Tibial nerve (tissue), 4 donors: Measurements from ENCODE around the gene PTGER3. TPM values are rescaled to one million over a fixed set of nuclear protein-coding genes. Genes with fewer than 3 reads are reported as not detected.

Experiments used
- DNase-seq, 2 donors: peaks; one replicate each; pipeline ENCODE4 v3.0.0-alpha.2; 2019; ENCODE audit warnings: low spot score in 2 of 2
- H3K27ac ChIP-seq, 4 donors: fragments of 200-600 bp; sonication (generic) in 3 of 4; one replicate each; pipeline ENCODE4 v1.5.1; 2017 to 2019; ENCODE audit warnings: mild to moderate bottlenecking in 1 of 4
- H3K27me3 ChIP-seq, 2 donors: fragments of 200-600 bp; sonication (generic) in 1 of 2; one replicate each; pipeline versions ENCODE4 v1.5.1 to v1.6.0; 2017 to 2019
- H3K36me3 ChIP-seq, 3 donors: fragments of 200-600 bp; sonication (generic); one replicate each; pipeline ENCODE4 v1.5.1; 2018 to 2019
- H3K4me1 ChIP-seq, 4 donors: fragments of 200-600 bp; sonication (generic) in 3 of 4; one replicate each; pipeline ENCODE4 v1.5.1; 2017 to 2019
- H3K4me3 ChIP-seq, 4 donors: fragments of 200-600 bp; sonication (generic) in 3 of 4; one replicate each; pipeline ENCODE4 v1.5.1; 2017 to 2019; ENCODE audit warnings: mild to moderate bottlenecking in 1 of 4, moderate library complexity in 1 of 4
- H3K9me3 ChIP-seq, 4 donors: fragments of 200-600 bp; sonication (generic) in 3 of 4; one replicate each; pipeline ENCODE4 v1.5.1; 2017 to 2019
- CTCF ChIP-seq, 5 experiments: fragments of 200-600 bp in 3 of 5; fragments of 450-650 bp in 2 of 5; sonication (generic) in 3 of 5; IDR thresholded peaks; one replicate each; pipeline ENCODE4 v1.5.1; 2016 to 2019; ENCODE audit warnings: antibody characterized with exemption in 5 of 5, mild to moderate bottlenecking in 3 of 5, moderate library complexity in 2 of 5
- EP300 ChIP-seq, 2 donors: sonication (generic); formaldehyde crosslinking; IDR thresholded peaks; one replicate each; pipeline ENCODE4 v1.6.1; 2017; ENCODE audit warnings: antibody characterized with exemption in 2 of 2, mild to moderate bottlenecking in 1 of 2
- POLR2A ChIP-seq, 2 donors: fragments of 450-650 bp; IDR thresholded peaks; one replicate each; pipeline ENCODE4 v1.6.1; 2017; ENCODE audit warnings: antibody characterized with exemption in 2 of 2, mild to moderate bottlenecking in 2 of 2, moderate library complexity in 2 of 2
- WGBS, 2 donors: methylation state at CpG; one replicate each; pipeline ENCODE4 v1.1.5; 2018; 5-methylcytosine and 5-hydroxymethylcytosine counted together
- total RNA-seq, 4 donors: library from RNA; depleted of rRNA; stranded (reverse); fragments of >200 nt; gene quantifications; one replicate each; pipeline ENCODE4 v1.1.0, GENCODE V29; 2016

PTGER3 gene
- total RNA-seq, 4 donors from 2014 or later, result 11.0 to 76.2 (median 26.7) TPM

GRCh38 chr1:71028981-71029380 lies 18.6 kb downstream of the PTGER3 start:
- Histone ChIP-seq H3K27ac (no peak overlapping the region), H3K27me3 (no peaks in the 10 kb centered on the region), H3K4me3 (no peak overlapping the region), H3K4me1 (no peaks in the 10 kb centered on the region), H3K36me3 (no peaks in the 10 kb centered on the region), H3K9me3 (no peaks in the 10 kb centered on the region)
- 81 to 87% methylated on average over 1 of the region's 1 CpG for WGBS, 2 donors
- no peak for DNase-seq
- no peak for TF ChIP-seq POLR2A (IDR thresholded peaks at IDR 0.05)
- TF ChIP-seq CTCF (IDR thresholded peaks at IDR 0.05), result no peak
- no peak for TF ChIP-seq EP300 (IDR thresholded peaks at IDR 0.05)

GRCh38 chr1:71027991-71028390 lies 19.6 kb downstream of the PTGER3 start:
- no peak overlapping the region for H3K27ac ChIP-seq
- H3K9me3 ChIP-seq, result no peaks in the 10 kb centered on the region
- H3K4me3 ChIP-seq, result no peak overlapping the region
- TF ChIP-seq POLR2A (IDR thresholded peaks at IDR 0.05) (no peak), EP300 (IDR thresholded peaks at IDR 0.05) (no peak), CTCF (IDR thresholded peaks at IDR 0.05) (no peak)
- 78 to 83% methylated on average over 7 of the region's 7 CpGs for WGBS, 2 donors
- no peaks in the 10 kb centered on the region for H3K36me3 ChIP-seq
- H3K27me3 ChIP-seq, result no peaks in the 10 kb centered on the region
- DNase-seq, result no peak
- no peaks in the 10 kb centered on the region for H3K4me1 ChIP-seq

DNA sequence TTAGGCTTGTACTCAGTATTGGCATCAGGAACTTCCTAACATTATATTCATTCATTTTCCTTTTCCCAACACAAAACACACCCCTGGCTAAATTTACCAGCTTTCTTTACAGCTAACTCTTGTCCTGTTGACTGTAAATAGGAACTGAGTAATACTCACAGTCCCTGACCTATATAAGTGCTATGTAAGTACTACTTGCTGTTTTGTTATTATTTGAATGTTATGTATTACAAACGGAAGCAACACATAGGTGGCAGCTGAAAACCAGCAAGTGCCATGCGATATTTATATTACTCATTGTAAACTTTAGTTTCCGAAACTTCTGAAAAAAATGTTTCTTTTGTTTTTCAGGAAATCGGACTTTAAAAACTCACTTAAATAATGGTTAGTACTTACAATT lies 21.5 kb downstream of the PTGER3 start:
- H3K4me1 ChIP-seq, result no peaks in the 10 kb centered on the region
- no peaks in the 10 kb centered on the region for H3K9me3 ChIP-seq
- no peak for DNase-seq
- H3K27me3 ChIP-seq, result no peaks in the 10 kb centered on the region
- 90% methylated on average over 4 of the region's 4 CpGs for WGBS, 2 donors
- no peak overlapping the region for H3K27ac ChIP-seq
- H3K36me3 ChIP-seq, result no peaks in the 10 kb centered on the region
- TF ChIP-seq EP300 (IDR thresholded peaks at IDR 0.05) (no peak), CTCF (IDR thresholded peaks at IDR 0.05) (no peak), POLR2A (IDR thresholded peaks at IDR 0.05) (no peak)
- no peak overlapping the region for H3K4me3 ChIP-seq

DNA sequence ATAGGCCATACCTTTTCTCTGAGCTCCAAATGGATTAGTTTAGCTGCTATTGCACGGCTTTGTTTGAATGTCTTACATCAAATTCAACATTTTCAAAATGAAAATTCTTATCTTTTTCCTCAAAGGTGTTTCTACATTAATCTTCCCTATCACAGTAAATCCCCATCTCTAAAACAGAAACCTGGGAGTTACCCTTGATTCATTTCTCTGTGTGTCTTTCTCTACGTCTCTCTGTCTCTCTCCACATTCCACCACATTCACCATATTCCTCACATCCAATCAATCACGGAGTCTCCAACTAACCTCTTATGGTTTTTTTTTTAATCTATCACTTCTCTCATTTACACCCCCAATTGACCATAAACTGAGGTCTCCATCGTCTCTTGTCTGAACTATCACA lies 24.1 kb downstream of the PTGER3 start:
- H3K27ac ChIP-seq, result no peak overlapping the region
- WGBS, 2 donors, result 63 to 88% methylated on average over 4 of the region's 4 CpGs

More for the DNA sequence above, 24.1 kb downstream of the PTGER3 start:
- no peaks in the 10 kb centered on the region for H3K36me3 ChIP-seq
- H3K4me3 ChIP-seq, result no peak overlapping the region
- H3K27me3 ChIP-seq, result no peaks in the 10 kb centered on the region
- no peak for TF ChIP-seq POLR2A (IDR thresholded peaks at IDR 0.05)
- TF ChIP-seq EP300 (IDR thresholded peaks at IDR 0.05), result no peak
- no peak for TF ChIP-seq CTCF (IDR thresholded peaks at IDR 0.05)
- no peak for DNase-seq
- H3K9me3 ChIP-seq, result no peaks in the 10 kb centered on the region
- no peaks in the 10 kb centered on the region for H3K4me1 ChIP-seq
